Activated B cell treated with CpG ODN at 0.5 μM for 24 hours (primary cell): ENCODE results near the gene B3GALT4. TPM values are rescaled to one million over a fixed set of nuclear protein-coding genes. Genes with fewer than 3 reads are reported as not detected.
A peak's percentile ranks its signal among the peaks of the same experiment; 100 is the strongest.

Experiments used
- ATAC-seq: fragments of 200-7000 bp; cut with Tn5 transposase; one replicate; pipeline ENCODE4 v1.10.0; 2021; ENCODE audit warnings: low read depth, mild to moderate bottlenecking, moderate library complexity
- CTCF ChIA-PET: fragments of 350-600 bp; sonication (Branson Sonifier 250); formaldehyde crosslinking; loops from one replicate; lab custom pipeline; 2021; ENCODE audit warnings: antibody characterized with exemption; lab: Charles Lee
- POLR2A ChIA-PET: fragments of 350-600 bp; sonication (Branson Sonifier 250); formaldehyde crosslinking; loops from one replicate; lab custom pipeline; 2021; ENCODE audit warnings: antibody characterized with exemption; lab: Charles Lee
- DNase-seq: peaks from one replicate; pipeline ENCODE4 v3.0.0; 2022
- H3K27ac Mint-ChIP-seq: one replicate; pipeline ENCODE4 v1.8.0; 2020; ENCODE audit warnings: mixed read lengths
- H3K27me3 Mint-ChIP-seq: one replicate; pipeline ENCODE4 v1.8.0; 2021; ENCODE audit warnings: mixed read lengths
- H3K36me3 Mint-ChIP-seq: one replicate; pipeline ENCODE4 v1.8.0; 2021; ENCODE audit warnings: low read depth, mixed read lengths
- H3K4me1 Mint-ChIP-seq: one replicate; pipeline ENCODE4 v1.8.0; 2021; ENCODE audit warnings: mixed read lengths
- H3K4me3 Mint-ChIP-seq: one replicate; pipeline ENCODE4 v1.8.0; 2020; ENCODE audit warnings: mild to moderate bottlenecking, mixed read lengths
- H3K9me3 Mint-ChIP-seq: one replicate; pipeline ENCODE4 v1.8.0; 2020; ENCODE audit warnings: mixed read lengths
- intact Hi-C: fragments of 100-400 bp; cut with micrococcal nuclease; formaldehyde crosslinking; loops from one replicate; pipeline ENCODE4 v1.15.1; 2024
- total RNA-seq: library from RNA; stranded (reverse); gene quantifications from 2 replicates; pipeline ENCODE4 v1.2.3, GENCODE V29; 2022
- TF ChIP-seq, protein P1 (sequence below): fragments of 200-600 bp; IDR thresholded peaks from one replicate; pipeline ENCODE4 v1.8.0; 2022; ENCODE audit warnings: antibody characterized with exemption, mild to moderate bottlenecking

The B3GALT4 gene
- total RNA-seq, result 19.1 and 19.4 TPM in 2 replicates

DNA sequence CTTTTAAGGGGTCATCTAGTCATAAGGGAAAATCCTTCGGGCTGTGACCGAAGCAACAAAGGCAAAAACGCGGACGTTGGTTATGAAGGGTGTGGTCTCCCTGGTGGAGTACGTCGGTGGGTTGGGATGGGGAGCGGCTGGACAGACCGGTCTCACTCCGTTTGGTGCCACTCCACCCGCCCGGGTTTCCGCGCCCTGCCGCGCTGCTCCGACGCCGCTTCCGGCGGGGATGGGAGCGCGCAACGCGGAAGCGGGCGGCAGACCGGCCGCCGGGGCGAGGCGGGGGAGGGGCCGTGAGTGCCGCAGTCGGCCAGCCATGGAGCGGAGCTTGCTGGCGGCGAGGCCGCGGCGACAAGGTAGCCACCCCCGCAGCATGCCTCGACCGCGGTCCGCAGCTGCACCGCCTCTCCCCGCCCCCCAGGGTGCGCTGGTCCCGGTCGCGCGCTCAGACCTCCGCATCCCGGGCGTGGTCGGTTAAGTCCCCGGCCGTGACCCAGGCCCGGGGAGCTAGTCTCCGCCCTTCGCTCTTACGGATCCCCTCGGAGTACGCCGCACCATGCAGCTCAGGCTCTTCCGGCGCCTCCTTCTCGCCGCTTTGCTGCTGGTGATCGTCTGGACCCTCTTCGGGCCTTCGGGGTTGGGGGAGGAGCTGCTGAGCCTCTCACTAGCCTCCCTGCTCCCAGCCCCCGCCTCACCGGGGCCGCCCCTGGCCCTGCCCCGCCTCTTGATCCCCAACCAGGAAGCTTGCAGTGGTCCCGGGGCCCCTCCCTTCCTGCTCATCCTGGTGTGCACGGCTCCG, at the start of gene B3GALT4:
Gene B3GALT4 (plus strand): TSS at position 260 of the 799 bp plus-strand sequence. CDS start 297 bp downstream, at position 557.
- TF ChIP-seq, protein P1, sequence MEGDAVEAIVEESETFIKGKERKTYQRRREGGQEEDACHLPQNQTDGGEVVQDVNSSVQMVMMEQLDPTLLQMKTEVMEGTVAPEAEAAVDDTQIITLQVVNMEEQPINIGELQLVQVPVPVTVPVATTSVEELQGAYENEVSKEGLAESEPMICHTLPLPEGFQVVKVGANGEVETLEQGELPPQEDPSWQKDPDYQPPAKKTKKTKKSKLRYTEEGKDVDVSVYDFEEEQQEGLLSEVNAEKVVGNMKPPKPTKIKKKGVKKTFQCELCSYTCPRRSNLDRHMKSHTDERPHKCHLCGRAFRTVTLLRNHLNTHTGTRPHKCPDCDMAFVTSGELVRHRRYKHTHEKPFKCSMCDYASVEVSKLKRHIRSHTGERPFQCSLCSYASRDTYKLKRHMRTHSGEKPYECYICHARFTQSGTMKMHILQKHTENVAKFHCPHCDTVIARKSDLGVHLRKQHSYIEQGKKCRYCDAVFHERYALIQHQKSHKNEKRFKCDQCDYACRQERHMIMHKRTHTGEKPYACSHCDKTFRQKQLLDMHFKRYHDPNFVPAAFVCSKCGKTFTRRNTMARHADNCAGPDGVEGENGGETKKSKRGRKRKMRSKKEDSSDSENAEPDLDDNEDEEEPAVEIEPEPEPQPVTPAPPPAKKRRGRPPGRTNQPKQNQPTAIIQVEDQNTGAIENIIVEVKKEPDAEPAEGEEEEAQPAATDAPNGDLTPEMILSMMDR, result no peak
- no peaks in the 10 kb centered on the region for H3K27me3 Mint-ChIP-seq
- DNase-seq, result peak; percentile 77
- peak within 1 kb of the TSS; percentile 100 for H3K27ac Mint-ChIP-seq
- POLR2A ChIA-PET, result interaction anchor here (0.5 to 4.2 kb wide), 33 partner anchors 9 to 1376 kb away, joined by 3 to 79 read pairs (median 7); partner anchors contain the start of genes CUTA, KIFC1, PBX2 and PFDN6
- H3K36me3 Mint-ChIP-seq, result peaks cover 85% of the 10 kb centered on the region
- peaks cover 62% of the 10 kb centered on the region for H3K4me1 Mint-ChIP-seq
- no peaks in the 10 kb centered on the region for H3K9me3 Mint-ChIP-seq
- peak within 1 kb of the TSS; percentile 92 for H3K4me3 Mint-ChIP-seq
- CTCF ChIA-PET, result interaction anchor here (0.8 to 2.5 kb wide), 13 partner anchors 10 to 309 kb away, joined by 3 to 21 read pairs (median 8); partner anchors contain the start of genes PFDN6, RGL2, WDR46 and ZBTB22
- ATAC-seq, result peak; percentile 68
- intact Hi-C loops, result loop anchor here (1.0 to 2.0 kb wide), 6 partner anchors 12 to 294 kb away; partner anchors contain the start of genes KIFC1, PFDN6 and WDR46

GRCh38 chr6:33235221-33235634, 41.7 kb upstream of the B3GALT4 start:
- ATAC-seq, result no peak
- TF ChIP-seq, protein P1, result no peak
- POLR2A ChIA-PET, result interaction anchor here (0.7 to 1.2 kb wide), 2 partner anchors 29 to 36 kb away, joined by 3 to 5 read pairs; no protein-coding TSS in a partner anchor

DNA sequence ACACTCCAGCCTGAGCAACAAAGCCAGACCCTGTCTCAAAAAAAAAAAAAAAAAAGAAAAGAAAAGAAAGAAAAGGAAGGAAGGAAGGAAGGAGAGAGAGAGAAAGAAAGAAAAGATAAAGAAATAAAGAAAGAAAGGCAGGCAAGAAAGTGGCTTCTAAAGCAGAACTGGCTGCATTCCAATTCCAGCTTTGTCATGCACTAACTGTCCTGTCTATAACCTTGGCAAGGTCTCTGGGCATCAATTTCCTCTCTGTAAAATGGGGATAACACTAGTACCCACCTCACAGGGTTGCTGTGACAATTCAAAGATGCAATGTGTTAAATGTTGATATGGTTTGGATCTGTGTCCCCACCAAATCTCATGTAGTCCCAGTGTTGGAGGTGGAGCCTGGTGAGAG, 40.6 kb upstream of the B3GALT4 start:
- DNase-seq (no peak), ATAC-seq (no peak)
- no peaks in the 10 kb centered on the region for H3K9me3 Mint-ChIP-seq
- no peaks in the 10 kb centered on the region for H3K4me1 Mint-ChIP-seq
- TF ChIP-seq, protein P1, result no peak
- POLR2A ChIA-PET, result interaction anchor here (0.7 to 1.2 kb wide), 2 partner anchors 37 to 1311 kb away, joined by 3 to 5 read pairs; no protein-coding TSS in a partner anchor
- H3K27ac Mint-ChIP-seq, result no peak overlapping the region
- peaks cover 31% of the 10 kb centered on the region for H3K27me3 Mint-ChIP-seq
- CTCF ChIA-PET, result no interaction called here
- no peak overlapping the region for H3K4me3 Mint-ChIP-seq
- H3K36me3 Mint-ChIP-seq, result no peaks in the 10 kb centered on the region
- intact Hi-C loops, result no loop called here

More at GRCh38 chr6:33235221-33235634, 41.7 kb upstream of the B3GALT4 start:
- CTCF ChIA-PET, result no interaction called here
- H3K36me3 Mint-ChIP-seq, result no peaks in the 10 kb centered on the region
- H3K4me1 Mint-ChIP-seq, result no peaks in the 10 kb centered on the region
- H3K9me3 Mint-ChIP-seq, result no peaks in the 10 kb centered on the region
- peaks cover 34% of the 10 kb centered on the region for H3K27me3 Mint-ChIP-seq
- no peak overlapping the region for H3K4me3 Mint-ChIP-seq
- intact Hi-C loops, result no loop called here
- DNase-seq, result no peak
- H3K27ac Mint-ChIP-seq, result no peak overlapping the region

- ChIA-PET POLR2A (no interaction called here), CTCF (no interaction called here)
- TF ChIP-seq, protein P1, result no peak
- ATAC-seq, result no peak
- H3K27ac Mint-ChIP-seq, result no peak overlapping the region
- no peak for DNase-seq
- no peaks in the 10 kb centered on the region for H3K36me3 Mint-ChIP-seq
- intact Hi-C loops, result no loop called here
- H3K9me3 Mint-ChIP-seq, result no peaks in the 10 kb centered on the region
- H3K4me3 Mint-ChIP-seq, result no peak overlapping the region
- peaks cover 1% of the 10 kb centered on the region for H3K4me1 Mint-ChIP-seq
- peaks cover 28% of the 10 kb centered on the region for H3K27me3 Mint-ChIP-seq
These were observed 40.1 kb upstream of the B3GALT4 start for GRCh38 chr6:33236852-33237251.

GRCh38 chr6:33237741-33238140, 39.2 kb upstream of the B3GALT4 start:
- Mint-ChIP-seq H3K4me1 (peaks cover 3% of the 10 kb centered on the region), H3K4me3 (no peak overlapping the region), H3K27ac (no peak overlapping the region), H3K36me3 (no peaks in the 10 kb centered on the region), H3K27me3 (peaks cover 25% of the 10 kb centered on the region), H3K9me3 (no peaks in the 10 kb centered on the region)
- TF ChIP-seq, protein P1, result no peak
- ATAC-seq, result no peak
- ChIA-PET POLR2A (interaction anchor here (0.6 to 2.2 kb wide), 2 partner anchors 11 to 1040 kb away, joined by 3 to 8 read pairs; no protein-coding TSS in a partner anchor), CTCF (no interaction called here)
- DNase-seq, result no peak
- intact Hi-C loops, result no loop called here
